Measurements from ENCODE around the gene ARSG.

DNA sequence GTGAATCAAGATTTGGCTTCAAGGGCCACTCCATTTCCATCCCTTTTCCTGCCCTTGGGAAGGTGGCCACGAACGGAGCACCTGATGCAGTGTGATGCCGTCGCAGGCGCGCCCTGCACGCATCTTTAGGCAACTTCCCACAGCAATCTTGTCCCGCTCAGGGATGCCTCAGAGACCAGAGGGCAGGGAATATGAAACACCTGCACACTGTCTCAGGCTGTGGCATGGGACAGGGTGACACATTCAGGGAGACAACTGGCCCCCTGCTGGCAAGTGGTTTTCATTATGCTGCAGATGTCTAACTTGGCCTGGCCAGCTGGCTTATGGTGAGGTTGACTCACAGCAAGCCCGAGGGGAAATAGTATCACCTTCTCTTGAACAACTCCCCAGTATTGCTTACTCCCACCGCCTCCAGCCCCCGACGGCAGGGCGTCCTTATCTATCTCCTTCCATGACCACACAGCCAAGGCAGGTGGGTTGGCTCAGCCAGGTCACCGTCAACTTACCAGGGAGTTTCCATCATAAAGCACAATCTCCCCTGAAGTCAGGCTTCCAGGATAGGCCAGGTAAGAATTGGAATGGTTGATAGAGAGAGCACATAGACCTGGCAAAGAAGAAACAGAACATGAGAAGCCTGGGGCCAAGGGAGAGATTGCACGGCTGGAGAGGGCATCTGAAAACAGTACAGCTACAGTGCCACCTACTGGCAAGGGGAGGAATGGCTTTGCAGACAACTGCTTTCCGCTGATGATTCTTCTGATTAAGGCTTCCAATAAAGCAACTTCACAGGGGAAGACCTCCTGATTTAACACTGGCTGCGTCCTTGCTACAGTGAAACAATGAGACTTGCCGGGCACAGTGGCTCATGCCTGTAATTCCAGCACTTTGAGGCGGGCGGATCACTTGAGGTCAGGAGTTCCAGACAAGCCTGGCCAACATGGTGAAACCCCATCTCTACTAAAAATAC is 144.9 kb downstream of the ARSG start:
- TF ChIP-seq, protein P1, sequence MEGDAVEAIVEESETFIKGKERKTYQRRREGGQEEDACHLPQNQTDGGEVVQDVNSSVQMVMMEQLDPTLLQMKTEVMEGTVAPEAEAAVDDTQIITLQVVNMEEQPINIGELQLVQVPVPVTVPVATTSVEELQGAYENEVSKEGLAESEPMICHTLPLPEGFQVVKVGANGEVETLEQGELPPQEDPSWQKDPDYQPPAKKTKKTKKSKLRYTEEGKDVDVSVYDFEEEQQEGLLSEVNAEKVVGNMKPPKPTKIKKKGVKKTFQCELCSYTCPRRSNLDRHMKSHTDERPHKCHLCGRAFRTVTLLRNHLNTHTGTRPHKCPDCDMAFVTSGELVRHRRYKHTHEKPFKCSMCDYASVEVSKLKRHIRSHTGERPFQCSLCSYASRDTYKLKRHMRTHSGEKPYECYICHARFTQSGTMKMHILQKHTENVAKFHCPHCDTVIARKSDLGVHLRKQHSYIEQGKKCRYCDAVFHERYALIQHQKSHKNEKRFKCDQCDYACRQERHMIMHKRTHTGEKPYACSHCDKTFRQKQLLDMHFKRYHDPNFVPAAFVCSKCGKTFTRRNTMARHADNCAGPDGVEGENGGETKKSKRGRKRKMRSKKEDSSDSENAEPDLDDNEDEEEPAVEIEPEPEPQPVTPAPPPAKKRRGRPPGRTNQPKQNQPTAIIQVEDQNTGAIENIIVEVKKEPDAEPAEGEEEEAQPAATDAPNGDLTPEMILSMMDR (IDR thresholded peaks at IDR 0.05; ENCODE audit: low read depth, low read length): peak; percentile 90
- no peak for TF ChIP-seq POLR2A (IDR thresholded peaks at IDR 0.05; ENCODE audit: extremely low read depth, insufficient read length)
